ENCODE measurements around the gene TEDC2.

DNA sequence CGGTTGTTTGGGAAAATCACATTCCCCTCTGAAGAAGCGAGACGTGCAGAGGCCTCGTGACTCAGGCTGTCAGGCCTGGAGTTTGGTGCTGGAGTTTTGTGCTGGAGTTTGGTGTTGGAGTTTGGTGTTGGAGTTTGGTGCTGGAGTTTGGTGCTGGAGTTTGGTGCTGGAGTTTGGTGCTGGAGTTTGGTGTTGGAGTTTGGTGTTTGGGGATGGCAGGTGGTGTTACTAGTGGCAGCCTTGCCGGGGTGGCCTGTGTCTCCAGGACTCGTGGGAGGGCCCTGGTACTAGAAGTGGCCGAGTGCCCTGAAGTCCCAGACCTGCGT lies 27.6 kb downstream of the TEDC2 start:
- TF ChIP-seq, protein P1, sequence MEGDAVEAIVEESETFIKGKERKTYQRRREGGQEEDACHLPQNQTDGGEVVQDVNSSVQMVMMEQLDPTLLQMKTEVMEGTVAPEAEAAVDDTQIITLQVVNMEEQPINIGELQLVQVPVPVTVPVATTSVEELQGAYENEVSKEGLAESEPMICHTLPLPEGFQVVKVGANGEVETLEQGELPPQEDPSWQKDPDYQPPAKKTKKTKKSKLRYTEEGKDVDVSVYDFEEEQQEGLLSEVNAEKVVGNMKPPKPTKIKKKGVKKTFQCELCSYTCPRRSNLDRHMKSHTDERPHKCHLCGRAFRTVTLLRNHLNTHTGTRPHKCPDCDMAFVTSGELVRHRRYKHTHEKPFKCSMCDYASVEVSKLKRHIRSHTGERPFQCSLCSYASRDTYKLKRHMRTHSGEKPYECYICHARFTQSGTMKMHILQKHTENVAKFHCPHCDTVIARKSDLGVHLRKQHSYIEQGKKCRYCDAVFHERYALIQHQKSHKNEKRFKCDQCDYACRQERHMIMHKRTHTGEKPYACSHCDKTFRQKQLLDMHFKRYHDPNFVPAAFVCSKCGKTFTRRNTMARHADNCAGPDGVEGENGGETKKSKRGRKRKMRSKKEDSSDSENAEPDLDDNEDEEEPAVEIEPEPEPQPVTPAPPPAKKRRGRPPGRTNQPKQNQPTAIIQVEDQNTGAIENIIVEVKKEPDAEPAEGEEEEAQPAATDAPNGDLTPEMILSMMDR (IDR thresholded peaks at IDR 0.05) = no peak
- TF ChIP-seq POLR2A (IDR thresholded peaks at IDR 0.05) = no peak
